HepG2 (cell line): ENCODE measurements around the gene ZNF652. TPM values are rescaled to one million over a fixed set of nuclear protein-coding genes. Genes with fewer than 3 reads are reported as not detected.

Experiments used
- AHR ChIP-seq: IDR thresholded peaks from 2 replicates; pipeline ENCODE4 v1.6.1; 2018; ENCODE audit warnings: missing genetic modification reagents, missing compliant biosample characterization
- GATAD2A ChIP-seq: IDR thresholded peaks from 2 replicates; pipeline ENCODE4 v1.6.1; 2016
- HES4 ChIP-seq: sonication (generic); formaldehyde crosslinking; IDR thresholded peaks from 2 replicates; pipeline ENCODE4 v1.9.0; 2021; ENCODE audit warnings: mild to moderate bottlenecking, missing genetic modification reagents, borderline replicate concordance
- KMT2A ChIP-seq: sonication (generic); formaldehyde crosslinking; IDR thresholded peaks from 2 replicates; pipeline ENCODE4 v1.4.0; 2020; ENCODE audit warnings: missing genetic modification reagents
- MED13 ChIP-seq: sonication (generic); formaldehyde crosslinking; IDR thresholded peaks from 2 replicates; pipeline ENCODE4 v1.5.0; 2020; ENCODE audit warnings: missing genetic modification reagents
- MXD4 ChIP-seq: IDR thresholded peaks from 2 replicates; pipeline ENCODE4 v1.6.1; 2016; ENCODE audit warnings: mild to moderate bottlenecking, missing biosample characterization, missing genetic modification reagents
- PHF20 ChIP-seq: sonication (generic); formaldehyde crosslinking; IDR thresholded peaks from 2 replicates; pipeline ENCODE4 v1.5.0; 2020; ENCODE audit warnings: mild to moderate bottlenecking, missing genetic modification reagents
- RBFOX2 ChIP-seq: fragments of 200-400 bp; formaldehyde crosslinking; IDR thresholded peaks from 2 replicates; pipeline ENCODE4 v1.6.1; 2017; ENCODE audit warnings: low read depth, mild to moderate bottlenecking, low read length
- SRY ChIP-seq: sonication (generic); formaldehyde crosslinking; IDR thresholded peaks from 2 replicates; pipeline ENCODE4 v1.8.0; 2022; ENCODE audit warnings: mild to moderate bottlenecking, missing genetic modification reagents
- ZC3H13 ChIP-seq: sonication (generic); formaldehyde crosslinking; IDR thresholded peaks from 2 replicates; pipeline ENCODE4 v1.8.1; 2023; ENCODE audit warnings: mild to moderate bottlenecking, missing genetic modification reagents, moderate library complexity
- ZIK1 ChIP-seq: sonication (generic); formaldehyde crosslinking; IDR thresholded peaks from 2 replicates; pipeline ENCODE4 v1.5.0; 2020; ENCODE audit warnings: mild to moderate bottlenecking, low read depth, missing genetic modification reagents, borderline replicate concordance
- ZNF10 ChIP-seq: sonication (generic); formaldehyde crosslinking; IDR thresholded peaks from 2 replicates; pipeline ENCODE4 v1.4.0; 2020; ENCODE audit warnings: mild to moderate bottlenecking, low read depth, missing genetic modification reagents, borderline replicate concordance
- ZNF12 ChIP-seq: sonication (generic); formaldehyde crosslinking; IDR thresholded peaks from 2 replicates; pipeline ENCODE4 v1.5.0; 2020; ENCODE audit warnings: missing genetic modification reagents
- ZNF414 ChIP-seq: sonication (generic); formaldehyde crosslinking; IDR thresholded peaks from 2 replicates; pipeline ENCODE4 v1.5.0; 2020; ENCODE audit warnings: missing genetic modification reagents
- ZNF564 ChIP-seq: sonication (generic); formaldehyde crosslinking; IDR thresholded peaks from 2 replicates; pipeline ENCODE4 v1.8.1; 2023; ENCODE audit warnings: mild to moderate bottlenecking, missing genetic modification reagents
- ZNF781 ChIP-seq: sonication (generic); formaldehyde crosslinking; IDR thresholded peaks from 2 replicates; pipeline ENCODE4 v1.5.1; 2020; ENCODE audit warnings: borderline replicate concordance, mild to moderate bottlenecking, missing genetic modification reagents; ENCODE audit errors: not compliant biosample characterization
- polyA plus RNA-seq, 8 experiments: library from polyadenylated mRNA; depleted of rRNA in 3 of 8; stranded (reverse) in 7 of 8; unstranded in 1 of 8; fragments of >200 nt; fragmentation: Illumina TruSeq in 4 of 8; extraction: Trizol in 4 of 8; gene quantifications; 2 replicates each; pipeline versions ENCODE4 v1.2.1 to v1.2.3, GENCODE V29; 2011 to 2016; ENCODE audit warnings: low read depth in 4 of 8, missing spikeins in 1 of 8, mixed read lengths in 1 of 8; ENCODE audit not compliant: insufficient read depth in 1 of 8
- total RNA-seq, 5 experiments: library from RNA; depleted of rRNA; stranded (reverse); fragments of >200 nt; fragmentation: Illumina TruSeq; extraction: Trizol; gene quantifications; 2 replicates each; pipeline ENCODE4 v1.2.3, GENCODE V29; 2016; ENCODE audit warnings: low read depth in 1 of 5
- TF ChIP-seq, protein P1 (sequence below): sonication (generic); formaldehyde crosslinking; IDR thresholded peaks from 2 replicates; pipeline ENCODE4 v1.4.0; 2020; ENCODE audit warnings: missing genetic modification reagents, borderline replicate concordance
- TF ChIP-seq, protein P2 (sequence below), 2 experiments: sonication (generic) in 1 of 2; formaldehyde crosslinking in 1 of 2; IDR thresholded peaks; 2 replicates each; pipeline versions ENCODE4 v1.6.1 to v1.9.0; 2014 to 2022; ENCODE audit warnings: antibody characterized with exemption in 1 of 2, borderline replicate concordance in 1 of 2, inconsistent platforms in 1 of 2, low read depth in 1 of 2, missing genetic modification reagents in 1 of 2

ZNF652 gene
- total and polyA plus RNA-seq, 2 of the 13 experiments (the other 11 are each of a cell fraction or from before 2014, with no cell fraction given) = 16.2 to 30.2 TPM

GRCh38 chr17:49407981-49408501 lies 46.0 kb upstream of the ZNF652 start (continued):
- TF ChIP-seq ZNF414 (CRISPR knock-in tag) = no peak
- TF ChIP-seq, protein P1, sequence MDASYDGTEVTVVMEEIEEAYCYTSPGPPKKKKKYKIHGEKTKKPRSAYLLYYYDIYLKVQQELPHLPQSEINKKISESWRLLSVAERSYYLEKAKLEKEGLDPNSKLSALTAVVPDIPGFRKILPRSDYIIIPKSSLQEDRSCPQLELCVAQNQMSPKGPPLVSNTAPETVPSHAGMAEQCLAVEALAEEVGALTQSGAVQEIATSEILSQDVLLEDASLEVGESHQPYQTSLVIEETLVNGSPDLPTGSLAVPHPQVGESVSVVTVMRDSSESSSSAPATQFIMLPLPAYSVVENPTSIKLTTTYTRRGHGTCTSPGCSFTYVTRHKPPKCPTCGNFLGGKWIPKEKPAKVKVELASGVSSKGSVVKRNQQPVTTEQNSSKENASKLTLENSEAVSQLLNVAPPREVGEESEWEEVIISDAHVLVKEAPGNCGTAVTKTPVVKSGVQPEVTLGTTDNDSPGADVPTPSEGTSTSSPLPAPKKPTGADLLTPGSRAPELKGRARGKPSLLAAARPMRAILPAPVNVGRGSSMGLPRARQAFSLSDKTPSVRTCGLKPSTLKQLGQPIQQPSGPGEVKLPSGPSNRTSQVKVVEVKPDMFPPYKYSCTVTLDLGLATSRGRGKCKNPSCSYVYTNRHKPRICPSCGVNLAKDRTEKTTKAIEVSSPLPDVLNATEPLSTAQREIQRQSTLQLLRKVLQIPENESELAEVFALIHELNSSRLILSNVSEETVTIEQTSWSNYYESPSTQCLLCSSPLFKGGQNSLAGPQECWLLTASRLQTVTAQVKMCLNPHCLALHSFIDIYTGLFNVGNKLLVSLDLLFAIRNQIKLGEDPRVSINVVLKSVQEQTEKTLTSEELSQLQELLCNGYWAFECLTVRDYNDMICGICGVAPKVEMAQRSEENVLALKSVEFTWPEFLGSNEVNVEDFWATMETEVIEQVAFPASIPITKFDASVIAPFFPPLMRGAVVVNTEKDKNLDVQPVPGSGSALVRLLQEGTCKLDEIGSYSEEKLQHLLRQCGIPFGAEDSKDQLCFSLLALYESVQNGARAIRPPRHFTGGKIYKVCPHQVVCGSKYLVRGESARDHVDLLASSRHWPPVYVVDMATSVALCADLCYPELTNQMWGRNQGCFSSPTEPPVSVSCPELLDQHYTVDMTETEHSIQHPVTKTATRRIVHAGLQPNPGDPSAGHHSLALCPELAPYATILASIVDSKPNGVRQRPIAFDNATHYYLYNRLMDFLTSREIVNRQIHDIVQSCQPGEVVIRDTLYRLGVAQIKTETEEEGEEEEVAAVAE = no peak
- peak; percentile 85 for TF ChIP-seq GATAD2A
- TF ChIP-seq RBFOX2 = no peak
- TF ChIP-seq, protein P2, sequence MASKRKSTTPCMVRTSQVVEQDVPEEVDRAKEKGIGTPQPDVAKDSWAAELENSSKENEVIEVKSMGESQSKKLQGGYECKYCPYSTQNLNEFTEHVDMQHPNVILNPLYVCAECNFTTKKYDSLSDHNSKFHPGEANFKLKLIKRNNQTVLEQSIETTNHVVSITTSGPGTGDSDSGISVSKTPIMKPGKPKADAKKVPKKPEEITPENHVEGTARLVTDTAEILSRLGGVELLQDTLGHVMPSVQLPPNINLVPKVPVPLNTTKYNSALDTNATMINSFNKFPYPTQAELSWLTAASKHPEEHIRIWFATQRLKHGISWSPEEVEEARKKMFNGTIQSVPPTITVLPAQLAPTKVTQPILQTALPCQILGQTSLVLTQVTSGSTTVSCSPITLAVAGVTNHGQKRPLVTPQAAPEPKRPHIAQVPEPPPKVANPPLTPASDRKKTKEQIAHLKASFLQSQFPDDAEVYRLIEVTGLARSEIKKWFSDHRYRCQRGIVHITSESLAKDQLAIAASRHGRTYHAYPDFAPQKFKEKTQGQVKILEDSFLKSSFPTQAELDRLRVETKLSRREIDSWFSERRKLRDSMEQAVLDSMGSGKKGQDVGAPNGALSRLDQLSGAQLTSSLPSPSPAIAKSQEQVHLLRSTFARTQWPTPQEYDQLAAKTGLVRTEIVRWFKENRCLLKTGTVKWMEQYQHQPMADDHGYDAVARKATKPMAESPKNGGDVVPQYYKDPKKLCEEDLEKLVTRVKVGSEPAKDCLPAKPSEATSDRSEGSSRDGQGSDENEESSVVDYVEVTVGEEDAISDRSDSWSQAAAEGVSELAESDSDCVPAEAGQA (IDR thresholded peaks at IDR 0.05; ENCODE audit: low read depth) = no peak
- TF ChIP-seq, protein P2 (CRISPR knock-in tag; IDR thresholded peaks at IDR 0.05; ENCODE audit: borderline replicate concordance) = no peak
- no peak for TF ChIP-seq ZIK1 (CRISPR knock-in tag)
- no peak for TF ChIP-seq ZC3H13 (CRISPR knock-in tag)
- no peak for TF ChIP-seq ZNF564 (CRISPR knock-in tag)
- TF ChIP-seq SRY (CRISPR knock-in tag) = no peak
- peak; percentile 66; the same call in 1 of the 2 replicates for TF ChIP-seq MXD4 (CRISPR knock-in tag)
- TF ChIP-seq HES4 (CRISPR knock-in tag) = no peak
- no peak for TF ChIP-seq MED13 (CRISPR knock-in tag)
- TF ChIP-seq KMT2A (CRISPR knock-in tag) = peak; percentile 59; the same call in 1 of the 2 replicates
- no peak for TF ChIP-seq ZNF12 (CRISPR knock-in tag)
- TF ChIP-seq ZNF781 = peak; percentile 74
- no peak for TF ChIP-seq PHF20 (CRISPR knock-in tag)
- no peak for TF ChIP-seq ZNF10
- TF ChIP-seq AHR (CRISPR knock-in tag) = peak; percentile 80; the same call in 1 of the 2 replicates
